ENCODE measurements around the gene LTBP1. TPM values are rescaled to one million over a fixed set of nuclear protein-coding genes. Genes with fewer than 3 reads are reported as not detected.
A peak's percentile ranks its signal among the peaks of the same experiment; 100 is the strongest.

Gene LTBP1
- total RNA-seq, 1 donor from 2014 or later = 29.7 TPM

- H3K4me1 Mint-ChIP-seq (ENCODE audit: low read depth, unreplicated experiment) = peaks cover 53% of the 10 kb centered on the region
- FAIRE-seq (no peak), DNase-seq (ENCODE audit: low read depth) (no peak)
- no peaks in the 10 kb centered on the region for H3K36me3 Mint-ChIP-seq (ENCODE audit: low read depth, unreplicated experiment)
- peaks cover 4% of the 10 kb centered on the region for H3K36me3 ChIP-seq (ENCODE audit: insufficient read depth, low read length)
- no peaks in the 10 kb centered on the region for H3K27me3 Mint-ChIP-seq (ENCODE audit: low read depth, unreplicated experiment)
- no peak overlapping the region for H3K27ac Mint-ChIP-seq (ENCODE audit: unreplicated experiment)
- H3K27ac ChIP-seq (ENCODE audit: low read depth, low read length) = peak overlapping the region; percentile 98
- no peaks in the 10 kb centered on the region for H3K9me3 ChIP-seq (ENCODE audit: insufficient read depth, low read depth, low read length)
- H3K4me3 Mint-ChIP-seq (ENCODE audit: unreplicated experiment) = no peak overlapping the region
- H2AFZ ChIP-seq (ENCODE audit: low read depth, low read length) = no peak overlapping the region
- H3K4me3 ChIP-seq (ENCODE audit: insufficient read depth, low read depth, low read length) = no peak overlapping the region
- TF ChIP-seq CTCF (IDR thresholded peaks at IDR 0.05; ENCODE audit: insufficient read depth, low read depth, low read length) (no peak), EZH2 (IDR thresholded peaks at IDR 0.05; ENCODE audit: insufficient read depth, low read length) (no peak)
- H3K4me2 ChIP-seq (ENCODE audit: low read length) = peak overlapping the region; percentile 41
- peaks cover 74% of the 10 kb centered on the region for H3K4me1 ChIP-seq (ENCODE audit: insufficient read depth, low read length)
- no peaks in the 10 kb centered on the region for H3K9me3 Mint-ChIP-seq (ENCODE audit: unreplicated experiment)
- peak overlapping the region; percentile 80 for H3K9ac ChIP-seq (ENCODE audit: low read length)
- H4K20me1 ChIP-seq (ENCODE audit: insufficient read depth, low read length) = no peaks in the 10 kb centered on the region
- H3K79me2 ChIP-seq (ENCODE audit: insufficient read depth, low read length) = peaks cover 4% of the 10 kb centered on the region
- no peaks in the 10 kb centered on the region for H3K27me3 ChIP-seq (ENCODE audit: insufficient read depth, low read length)
Measured at GRCh38 chr2:33214857-33215256, 268.1 kb downstream of the LTBP1 start.

- H3K4me1 ChIP-seq (ENCODE audit: insufficient read depth, low read length) = peaks cover 74% of the 10 kb centered on the region
- Mint-ChIP-seq H3K4me1 (ENCODE audit: low read depth, unreplicated experiment) (peaks cover 53% of the 10 kb centered on the region), H3K4me3 (ENCODE audit: unreplicated experiment) (no peak overlapping the region), H3K9me3 (ENCODE audit: unreplicated experiment) (no peaks in the 10 kb centered on the region), H3K36me3 (ENCODE audit: low read depth, unreplicated experiment) (no peaks in the 10 kb centered on the region), H3K27ac (ENCODE audit: unreplicated experiment) (no peak overlapping the region), H3K27me3 (ENCODE audit: low read depth, unreplicated experiment) (no peaks in the 10 kb centered on the region)
- H3K27ac ChIP-seq (ENCODE audit: low read depth, low read length) = peak overlapping the region; percentile 98
- peaks cover 4% of the 10 kb centered on the region for H3K79me2 ChIP-seq (ENCODE audit: insufficient read depth, low read length)
- H4K20me1 ChIP-seq (ENCODE audit: insufficient read depth, low read length) = no peaks in the 10 kb centered on the region
- H3K4me2 ChIP-seq (ENCODE audit: low read length) = peak overlapping the region; percentile 41
- FAIRE-seq = peak; percentile 58
- no peaks in the 10 kb centered on the region for H3K9me3 ChIP-seq (ENCODE audit: insufficient read depth, low read depth, low read length)
- peak; percentile 97 for DNase-seq (ENCODE audit: low read depth)
- H3K4me3 ChIP-seq (ENCODE audit: insufficient read depth, low read depth, low read length) = no peak overlapping the region
- peak overlapping the region; percentile 80 for H3K9ac ChIP-seq (ENCODE audit: low read length)
- H3K36me3 ChIP-seq (ENCODE audit: insufficient read depth, low read length) = peaks cover 4% of the 10 kb centered on the region
- H2AFZ ChIP-seq (ENCODE audit: low read depth, low read length) = no peak overlapping the region
- TF ChIP-seq EZH2 (IDR thresholded peaks at IDR 0.05; ENCODE audit: insufficient read depth, low read length) (no peak), CTCF (IDR thresholded peaks at IDR 0.05; ENCODE audit: insufficient read depth, low read depth, low read length) (no peak)
- H3K27me3 ChIP-seq (ENCODE audit: insufficient read depth, low read length) = no peaks in the 10 kb centered on the region
Measured at GRCh38 chr2:33215299-33215698, 268.5 kb downstream of the LTBP1 start.

- H3K4me3 ChIP-seq (ENCODE audit: insufficient read depth, low read depth, low read length) = no peak overlapping the region
- TF ChIP-seq EZH2 (IDR thresholded peaks at IDR 0.05; ENCODE audit: insufficient read depth, low read length) (no peak), CTCF (IDR thresholded peaks at IDR 0.05; ENCODE audit: insufficient read depth, low read depth, low read length) (no peak)
- no peaks in the 10 kb centered on the region for H3K9me3 ChIP-seq (ENCODE audit: insufficient read depth, low read depth, low read length)
- no peaks in the 10 kb centered on the region for H3K9me3 Mint-ChIP-seq (ENCODE audit: unreplicated experiment)
- H3K4me1 Mint-ChIP-seq (ENCODE audit: low read depth, unreplicated experiment) = peaks cover 54% of the 10 kb centered on the region
- no peaks in the 10 kb centered on the region for H4K20me1 ChIP-seq (ENCODE audit: insufficient read depth, low read length)
- no peaks in the 10 kb centered on the region for H3K36me3 Mint-ChIP-seq (ENCODE audit: low read depth, unreplicated experiment)
- FAIRE-seq (no peak), DNase-seq (ENCODE audit: low read depth) (no peak)
- H3K27me3 ChIP-seq (ENCODE audit: insufficient read depth, low read length) = no peaks in the 10 kb centered on the region
- peak overlapping the region; percentile 98 for H3K27ac ChIP-seq (ENCODE audit: low read depth, low read length)
- no peaks in the 10 kb centered on the region for H3K27me3 Mint-ChIP-seq (ENCODE audit: low read depth, unreplicated experiment)
- H3K79me2 ChIP-seq (ENCODE audit: insufficient read depth, low read length) = peaks cover 4% of the 10 kb centered on the region
- H3K27ac Mint-ChIP-seq (ENCODE audit: unreplicated experiment) = no peak overlapping the region
- H3K4me2 ChIP-seq (ENCODE audit: low read length) = peak overlapping the region; percentile 39
- H3K9ac ChIP-seq (ENCODE audit: low read length) = peak overlapping the region; percentile 62
- peaks cover 75% of the 10 kb centered on the region for H3K4me1 ChIP-seq (ENCODE audit: insufficient read depth, low read length)
- peaks cover 4% of the 10 kb centered on the region for H3K36me3 ChIP-seq (ENCODE audit: insufficient read depth, low read length)
- H3K4me3 Mint-ChIP-seq (ENCODE audit: unreplicated experiment) = no peak overlapping the region
- no peak overlapping the region for H2AFZ ChIP-seq (ENCODE audit: low read depth, low read length)
Measured at GRCh38 chr2:33215983-33216382, 269.2 kb downstream of the LTBP1 start.

Measured in astrocyte (in vitro differentiated cells and primary cell).